GM18870 (cell line): ENCODE results near the gene ZNF140.

Experiments
- ATAC-seq: cut with Tn5 transposase; IDR thresholded peaks from one replicate; pipeline ENCODE4 v1.9.1; 2021; ENCODE audit warnings: moderate library complexity; ENCODE audit not compliant: unreplicated experiment

ZNF140 gene

DNA sequence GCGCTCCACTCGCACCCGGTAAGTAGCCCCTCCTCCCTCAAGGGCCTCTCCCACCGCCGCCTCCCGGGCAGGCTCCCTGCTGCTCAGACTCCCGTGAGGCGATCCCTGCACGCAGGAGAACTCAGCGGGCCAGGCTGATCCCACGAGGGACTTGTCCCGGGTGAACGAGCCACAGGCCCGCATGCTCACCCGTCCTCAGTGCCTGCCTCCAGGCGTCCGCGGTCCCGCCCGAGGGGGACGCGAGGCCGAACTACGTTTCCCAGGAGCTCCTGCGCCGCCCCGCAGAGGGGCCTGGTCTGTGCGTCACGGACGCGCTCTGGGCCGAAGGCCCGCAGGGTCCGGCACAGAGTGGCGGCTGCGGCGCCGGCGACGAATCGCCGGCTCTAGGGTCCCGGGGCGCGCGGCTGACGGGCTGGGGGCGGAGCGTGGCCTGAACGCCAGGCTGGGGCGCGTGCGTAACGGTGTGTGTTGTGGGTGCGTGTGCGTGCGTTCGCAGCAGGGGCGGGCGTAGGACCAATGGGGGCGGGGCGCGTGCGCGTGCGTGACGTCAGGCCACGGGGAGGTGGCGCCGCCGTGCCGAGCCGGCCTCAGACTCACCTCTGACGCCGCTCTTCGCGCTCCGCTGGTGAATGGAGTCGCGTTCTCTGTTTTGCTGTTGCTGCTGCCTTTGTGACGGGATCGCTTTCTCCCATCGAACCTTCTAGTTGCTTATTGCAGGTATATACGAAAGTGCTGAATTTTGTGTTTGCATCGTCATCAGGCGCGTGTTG, 49.5 kb downstream of the ZNF140 start, which contains the start of the genes ZNF10 and ZNF891:
Gene ZNF10 (plus strand): TSS at position 590 of the 770 bp plus-strand sequence. CDS start 13,866 bp downstream, outside the sequence.
Gene ZNF891 (minus strand): TSS at position 237 of the 770 bp plus-strand sequence. CDS start 8,356 bp downstream, outside the sequence.
- peak; percentile 90 for ATAC-seq

DNA sequence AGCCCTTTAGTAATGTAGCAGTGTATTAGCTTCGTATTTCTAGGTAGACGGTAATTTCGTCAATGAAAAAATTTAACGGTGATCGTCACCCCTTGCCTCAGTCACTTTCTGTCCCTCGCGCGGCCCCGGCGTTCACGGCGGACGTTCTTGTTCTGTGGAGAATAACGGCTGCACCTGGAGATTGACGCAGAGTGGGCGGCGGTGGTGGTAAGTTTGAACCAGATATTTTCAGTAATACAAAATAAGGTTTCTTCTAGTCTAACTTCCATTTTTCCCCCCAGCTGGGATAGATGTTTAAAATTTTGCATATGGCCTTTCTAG, 50.0 kb downstream of the ZNF140 start:
- ATAC-seq, result no peak

DNA sequence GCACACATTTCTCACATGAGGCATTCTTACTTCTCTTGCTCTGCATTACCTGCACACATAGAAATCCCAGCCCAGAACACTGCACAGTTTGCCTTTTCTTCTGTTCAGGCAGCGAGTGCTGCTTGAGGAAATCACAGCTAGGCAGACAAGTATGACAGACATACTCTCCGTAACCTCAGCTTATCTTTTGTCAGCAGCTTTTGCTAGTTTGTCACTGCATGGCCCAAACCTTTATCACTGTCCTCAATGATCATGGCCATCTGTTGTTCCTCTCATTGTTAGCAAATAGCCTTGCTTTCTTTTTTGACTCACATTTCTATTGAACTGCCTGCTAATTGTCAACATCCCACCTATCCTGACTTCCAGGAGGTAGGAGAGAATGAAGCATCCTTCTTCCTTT, 55.0 kb downstream of the ZNF140 start:
- ATAC-seq, result no peak

DNA sequence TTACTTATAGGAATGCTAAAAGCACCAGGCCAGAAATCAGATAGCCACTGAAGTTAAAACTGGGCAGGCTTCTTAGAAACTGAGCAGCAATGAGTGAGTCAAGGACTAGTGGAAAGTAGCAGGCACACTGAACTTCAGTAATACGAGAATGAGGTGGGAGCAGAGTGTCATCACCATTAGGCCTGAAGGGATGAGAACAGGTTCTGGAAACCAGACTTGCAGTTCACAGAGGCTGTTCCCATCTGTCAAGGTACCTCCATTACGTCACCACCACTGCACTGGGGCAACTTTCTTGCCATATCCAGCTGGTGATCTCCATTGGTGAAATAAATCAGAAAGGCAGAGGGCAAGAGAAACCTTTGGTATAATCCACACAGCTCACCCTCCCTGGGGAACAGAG, 65.3 kb downstream of the ZNF140 start:
- no peak for ATAC-seq

DNA sequence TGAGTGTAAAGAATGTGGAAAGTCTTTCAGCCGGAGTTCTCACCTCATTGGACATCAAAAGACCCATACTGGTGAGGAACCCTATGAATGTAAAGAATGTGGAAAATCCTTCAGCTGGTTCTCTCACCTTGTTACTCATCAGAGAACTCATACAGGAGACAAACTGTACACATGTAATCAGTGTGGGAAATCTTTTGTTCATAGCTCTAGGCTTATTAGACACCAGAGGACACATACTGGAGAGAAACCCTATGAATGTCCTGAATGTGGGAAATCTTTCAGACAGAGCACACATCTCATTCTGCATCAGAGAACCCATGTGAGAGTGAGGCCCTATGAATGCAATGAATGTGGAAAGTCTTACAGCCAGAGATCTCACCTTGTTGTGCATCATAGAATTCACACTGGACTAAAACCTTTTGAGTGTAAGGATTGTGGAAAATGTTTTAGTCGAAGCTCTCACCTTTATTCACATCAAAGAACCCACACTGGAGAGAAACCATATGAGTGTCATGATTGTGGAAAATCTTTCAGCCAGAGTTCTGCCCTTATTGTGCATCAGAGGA, 75.5 kb downstream of the ZNF140 start:
- no peak for ATAC-seq
